HepG2 (cell line): Measurements from ENCODE around the gene TBX15. TPM values are rescaled to one million over a fixed set of nuclear protein-coding genes. Genes with fewer than 3 reads are reported as not detected.

Source experiments
- BORCS8-MEF2B ChIP-seq: sonication (generic); formaldehyde crosslinking; IDR thresholded peaks from 2 replicates; pipeline ENCODE4 v1.8.0; 2022; ENCODE audit warnings: mild to moderate bottlenecking, missing genetic modification reagents
- BRCA1 ChIP-seq: sonication (generic); formaldehyde crosslinking; IDR thresholded peaks from 2 replicates; pipeline ENCODE4 v1.4.0; 2020; ENCODE audit warnings: missing genetic modification reagents
- DMAP1 ChIP-seq: IDR thresholded peaks from 2 replicates; pipeline ENCODE4 v1.6.1; 2016
- GTF3A ChIP-seq: sonication (generic); formaldehyde crosslinking; conservative IDR thresholded peaks from 2 replicates; pipeline ENCODE4 v1.4.0; 2020; ENCODE audit warnings: mild to moderate bottlenecking, missing genetic modification reagents
- HNF4G ChIP-seq, 2 experiments: sonication (generic) in 1 of 2; formaldehyde crosslinking in 1 of 2; IDR thresholded peaks; 2 replicates each; pipeline versions ENCODE4 v1.4.0 to v1.6.1; 2011 to 2020; ENCODE audit warnings: borderline replicate concordance in 2 of 2, low read depth in 2 of 2, mild to moderate bottlenecking in 2 of 2, low read length in 1 of 2, missing genetic modification reagents in 1 of 2, moderate library complexity in 1 of 2
- HNRNPL ChIP-seq: fragments of 200-400 bp; formaldehyde crosslinking; IDR thresholded peaks from 2 replicates; pipeline ENCODE4 v1.6.1; 2017; ENCODE audit warnings: mild to moderate bottlenecking, low read depth, low read length
- IKZF1 ChIP-seq: fragments of 450-650 bp; IDR thresholded peaks from 2 replicates; pipeline ENCODE4 v1.7.1; 2016
- KAT8 ChIP-seq: IDR thresholded peaks from 2 replicates; pipeline ENCODE4 v1.6.1; 2016; ENCODE audit warnings: missing genetic modification reagents, missing compliant biosample characterization
- LBX2 ChIP-seq: sonication (generic); formaldehyde crosslinking; IDR thresholded peaks from 2 replicates; pipeline ENCODE4 v1.5.0; 2020; ENCODE audit warnings: missing genetic modification reagents, mild to moderate bottlenecking, borderline replicate concordance
- MED8 ChIP-seq: sonication (generic); formaldehyde crosslinking; IDR thresholded peaks from 2 replicates; pipeline ENCODE4 v1.8.1; 2023; ENCODE audit warnings: mild to moderate bottlenecking, missing genetic modification reagents; ENCODE audit not compliant: insufficient replicate concordance
- NR2F2 ChIP-seq: IDR thresholded peaks from 2 replicates; pipeline ENCODE4 v1.6.1; 2012; ENCODE audit warnings: low read depth, inconsistent platforms, borderline replicate concordance
- REPIN1 ChIP-seq: sonication (generic); formaldehyde crosslinking; IDR thresholded peaks from 2 replicates; pipeline ENCODE4 v1.8.0; 2022; ENCODE audit warnings: missing genetic modification reagents, low read depth, mild to moderate bottlenecking, borderline replicate concordance
- SMARCE1 ChIP-seq: fragments of 450-650 bp; IDR thresholded peaks from 2 replicates; pipeline ENCODE4 v1.6.1; 2017; ENCODE audit warnings: borderline replicate concordance
- SOX13 ChIP-seq, 3 experiments: fragments of 450-650 bp in 1 of 3; sonication (generic) in 1 of 3; formaldehyde crosslinking in 1 of 3; IDR thresholded peaks in 2 of 3; conservative IDR thresholded peaks in 1 of 3; 2 replicates each; pipeline versions ENCODE4 v1.5.0 to v1.6.1; 2016 to 2020; ENCODE audit warnings: antibody characterized with exemption in 1 of 3, mild to moderate bottlenecking in 1 of 3, missing compliant biosample characterization in 1 of 3, missing genetic modification reagents in 1 of 3, moderate library complexity in 1 of 3
- TBP ChIP-seq: sonication (generic); formaldehyde crosslinking; IDR thresholded peaks from 2 replicates; pipeline ENCODE4 v1.5.0; 2020; ENCODE audit warnings: missing genetic modification reagents
- TFDP2 ChIP-seq: sonication (generic); formaldehyde crosslinking; IDR thresholded peaks from 2 replicates; pipeline ENCODE4 v1.4.0; 2020; ENCODE audit warnings: missing genetic modification reagents
- TMF1 ChIP-seq: sonication (generic); formaldehyde crosslinking; IDR thresholded peaks from 2 replicates; pipeline ENCODE4 v1.8.1; 2022; ENCODE audit warnings: low read depth, missing genetic modification reagents
- TRIM22 ChIP-seq: fragments of 450-650 bp; IDR thresholded peaks from 2 replicates; pipeline ENCODE4 v1.6.1; 2017
- ZMYM4 ChIP-seq: sonication (generic); formaldehyde crosslinking; IDR thresholded peaks from 2 replicates; pipeline ENCODE4 v1.8.1; 2023; ENCODE audit warnings: mild to moderate bottlenecking, missing genetic modification reagents
- ZNF12 ChIP-seq: sonication (generic); formaldehyde crosslinking; IDR thresholded peaks from 2 replicates; pipeline ENCODE4 v1.5.0; 2020; ENCODE audit warnings: missing genetic modification reagents
- ZNF24 ChIP-seq: fragments of 450-650 bp; IDR thresholded peaks from 2 replicates; pipeline ENCODE4 v1.6.1; 2017; ENCODE audit warnings: antibody characterized with exemption, mild to moderate bottlenecking
- ZNF333 ChIP-seq: sonication (generic); formaldehyde crosslinking; IDR thresholded peaks from 2 replicates; pipeline ENCODE4 v1.4.0; 2020; ENCODE audit warnings: mild to moderate bottlenecking, missing genetic modification reagents, borderline replicate concordance
- ZNF510 ChIP-seq: sonication (generic); formaldehyde crosslinking; IDR thresholded peaks from 2 replicates; pipeline ENCODE4 v1.4.0; 2020; ENCODE audit warnings: low read depth, mild to moderate bottlenecking, missing genetic modification reagents
- ZNF607 ChIP-seq: sonication (generic); formaldehyde crosslinking; IDR thresholded peaks from 2 replicates; pipeline ENCODE4 v1.5.1; 2020; ENCODE audit warnings: missing genetic modification reagents, mild to moderate bottlenecking, borderline replicate concordance
- ZNF614 ChIP-seq: IDR thresholded peaks from 2 replicates; pipeline ENCODE4 v1.6.1; 2018; ENCODE audit warnings: missing biosample characterization, missing genetic modification reagents, inconsistent platforms, borderline replicate concordance
- ZNF672 ChIP-seq: sonication (generic); formaldehyde crosslinking; IDR thresholded peaks from 2 replicates; pipeline ENCODE4 v1.8.1; 2022; ENCODE audit warnings: missing genetic modification reagents
- ZNF703 ChIP-seq: sonication (generic); formaldehyde crosslinking; IDR thresholded peaks from 2 replicates; pipeline ENCODE4 v1.5.1; 2020; ENCODE audit warnings: missing genetic modification reagents, mild to moderate bottlenecking, moderate library complexity, borderline replicate concordance
- ZNF737 ChIP-seq: sonication (generic); formaldehyde crosslinking; IDR thresholded peaks from 2 replicates; pipeline ENCODE4 v1.5.0; 2020; ENCODE audit warnings: missing genetic modification reagents, mild to moderate bottlenecking, borderline replicate concordance
- ZNF747 ChIP-seq: sonication (generic); formaldehyde crosslinking; IDR thresholded peaks from 2 replicates; pipeline ENCODE4 v1.8.1; 2023; ENCODE audit warnings: missing genetic modification reagents, mild to moderate bottlenecking, borderline replicate concordance
- ZSCAN21 ChIP-seq: sonication (generic); formaldehyde crosslinking; IDR thresholded peaks from 2 replicates; pipeline ENCODE4 v1.8.0; 2022; ENCODE audit warnings: mild to moderate bottlenecking, missing genetic modification reagents, moderate library complexity, borderline replicate concordance
- polyA plus RNA-seq, 8 experiments: library from polyadenylated mRNA; depleted of rRNA in 3 of 8; stranded (reverse) in 7 of 8; unstranded in 1 of 8; fragments of >200 nt; fragmentation: Illumina TruSeq in 4 of 8; extraction: Trizol in 4 of 8; gene quantifications; 2 replicates each; pipeline versions ENCODE4 v1.2.1 to v1.2.3, GENCODE V29; 2011 to 2016; ENCODE audit warnings: low read depth in 4 of 8, missing spikeins in 1 of 8, mixed read lengths in 1 of 8; ENCODE audit not compliant: insufficient read depth in 1 of 8
- total RNA-seq, 5 experiments: library from RNA; depleted of rRNA; stranded (reverse); fragments of >200 nt; fragmentation: Illumina TruSeq; extraction: Trizol; gene quantifications; 2 replicates each; pipeline ENCODE4 v1.2.3, GENCODE V29; 2016; ENCODE audit warnings: low read depth in 1 of 5

The TBX15 gene
- total and polyA plus RNA-seq, 2 of the 13 experiments (the other 11 are each of a cell fraction or from before 2014, with no cell fraction given), result 0.42 to 1.9 TPM

- TF ChIP-seq ZNF607 (CRISPR knock-in tag), result no peak
- TF ChIP-seq ZMYM4 (CRISPR knock-in tag), result peak; percentile 41; the same call in 1 of the 2 replicates
- TF ChIP-seq HNF4G (IDR thresholded peaks at IDR 0.05; ENCODE audit: borderline replicate concordance, low read depth, low read length), result peak; percentile 52; the same call in 1 of the 2 replicates
- TF ChIP-seq HNF4G (CRISPR knock-in tag; IDR thresholded peaks at IDR 0.05; ENCODE audit: borderline replicate concordance, low read depth), result peak; percentile 34; the same call in 1 of the 2 replicates
- TF ChIP-seq KAT8, result no peak
- TF ChIP-seq MED8 (CRISPR knock-in tag), result no peak
- 0 out of 2 replicates have a peak, but pooled peaks have one; percentile 16 for TF ChIP-seq ZNF614 (CRISPR knock-in tag)
- TF ChIP-seq TRIM22, result no peak
- TF ChIP-seq ZNF333, result no peak
- no peak for TF ChIP-seq TFDP2 (CRISPR knock-in tag)
- TF ChIP-seq TBP, result no peak
- TF ChIP-seq DMAP1 (CRISPR knock-in tag), result no peak
- TF ChIP-seq BORCS8-MEF2B, result no peak
- no peak for TF ChIP-seq SOX13 (IDR thresholded peaks at IDR 0.05)
- TF ChIP-seq SOX13 (CRISPR knock-in tag; conservative IDR thresholded peaks at IDR 0.05 in 1 of 2, IDR thresholded peaks at IDR 0.05 in 1 of 2), result peak in 1 of 2 experiments; percentile 27; a peak in 1 of 4 replicates
- TF ChIP-seq NR2F2, result no peak
- TF ChIP-seq GTF3A, result no peak
- no peak for TF ChIP-seq ZNF703 (CRISPR knock-in tag)
- no peak for TF ChIP-seq ZNF510 (CRISPR knock-in tag)
- no peak for TF ChIP-seq LBX2 (CRISPR knock-in tag)
- no peak for TF ChIP-seq ZNF24
- no peak for TF ChIP-seq BRCA1 (CRISPR knock-in tag)
- peak; percentile 90 for TF ChIP-seq ZNF12 (CRISPR knock-in tag)
- no peak for TF ChIP-seq ZNF672 (CRISPR knock-in tag)
- TF ChIP-seq ZNF747 (CRISPR knock-in tag), result no peak
- no peak for TF ChIP-seq SMARCE1
- no peak for TF ChIP-seq ZSCAN21 (CRISPR knock-in tag)
- no peak for TF ChIP-seq REPIN1 (CRISPR knock-in tag)
- no peak for TF ChIP-seq TMF1 (CRISPR knock-in tag)
- no peak for TF ChIP-seq HNRNPL
- no peak for TF ChIP-seq IKZF1
- no peak for TF ChIP-seq ZNF737 (CRISPR knock-in tag)
These were observed 30.0 kb downstream of the TBX15 start (continued) for GRCh38 chr1:118958140-118958539.
